ENCODE data around the gene STIP1. TPM values are rescaled to one million over a fixed set of nuclear protein-coding genes. Genes with fewer than 3 reads are reported as not detected.
A peak's percentile ranks its signal among the peaks of the same experiment; 100 is the strongest.

The STIP1 gene
- total and polyA plus RNA-seq, 2 of the 4 experiments (the other 2 are of a cell fraction) = 201 to 489 TPM

DNA sequence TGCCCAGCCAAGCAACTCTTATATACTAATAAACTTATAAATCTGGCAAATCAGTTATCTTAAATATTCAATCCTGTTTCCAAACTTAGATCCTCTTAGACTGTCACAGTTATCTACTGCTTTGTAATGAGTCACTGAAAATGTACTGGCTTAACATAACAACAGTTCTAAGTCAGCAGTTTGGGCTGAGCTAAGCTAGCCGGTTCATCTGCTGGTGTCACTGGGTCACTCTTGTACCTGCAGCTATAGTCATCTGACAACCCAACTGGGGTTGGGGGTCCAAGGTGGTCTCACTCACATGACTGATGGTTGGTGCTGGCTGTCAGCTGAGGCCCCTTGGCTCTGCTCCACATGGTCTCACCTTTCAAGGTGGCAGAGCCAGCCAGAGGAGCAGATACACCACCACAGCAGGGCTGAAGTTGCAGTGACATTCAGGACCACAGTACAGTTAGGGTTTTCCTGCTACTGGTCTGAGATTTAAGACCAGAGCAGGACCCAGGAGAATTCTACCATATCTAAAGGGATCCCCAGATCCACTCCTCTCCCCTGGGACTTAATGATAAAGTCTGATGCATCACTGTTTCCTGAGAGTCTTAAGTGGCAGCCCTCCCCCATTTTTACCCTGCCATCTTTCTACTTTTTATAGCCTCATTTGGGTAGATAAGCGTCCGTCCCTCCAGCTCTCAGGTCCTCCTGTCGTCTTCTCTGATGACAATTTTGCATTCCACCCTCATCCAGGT, 12.2 kb upstream of the STIP1 start:
- Histone ChIP-seq H3K79me1 (ENCODE audit: low read depth in 1 of 2, low read length in 2 of 2) (peaks cover 0 to 6% of the 10 kb centered on the region in 2 experiments; a peak in 1 of 4 replicates), H2AFZ (replicated peaks; ENCODE audit: low read length, poor library complexity) (no peak overlapping the region), H4K20me1 (ENCODE audit: insufficient read depth, low read length) (no peaks in the 10 kb centered on the region), H4K91ac (ENCODE audit: insufficient read depth, low read depth, low read length) (no peak overlapping the region), H2BK120ac (ENCODE audit: low read depth, low read length) (no peak overlapping the region), H2BK5ac (ENCODE audit: low read depth, low read length, poor library complexity, severe bottlenecking) (no peak overlapping the region), H3K27me3 (ENCODE audit: control insufficient read depth, insufficient read depth, low read length) (no peaks in the 10 kb centered on the region), H3K4me2 (ENCODE audit: low read depth, low read length) (no peak overlapping the region), H3K23ac (ENCODE audit: low read depth, low read length) (no peak overlapping the region), H4K8ac (ENCODE audit: low read depth in 2 of 2, low read length in 2 of 2) (no peak overlapping the region), H3K9me3 (ENCODE audit: control insufficient read depth, insufficient read depth, low read length) (peaks cover 5% of the 10 kb centered on the region), H2BK15ac (ENCODE audit: low read depth, low read length) (no peak overlapping the region), H3K4me1 (ENCODE audit: control insufficient read depth, insufficient read depth, low read length) (no peaks in the 10 kb centered on the region), H2AK5ac (ENCODE audit: low read depth, low read length) (no peak overlapping the region), H2AK9ac (replicated peaks; ENCODE audit: low read depth, low read length, poor library complexity) (no peak overlapping the region), H3K4ac (ENCODE audit: low read depth, low read length) (no peak overlapping the region), H3K4me3 (ENCODE audit: insufficient read depth, low read depth, low read length) (no peak overlapping the region), H4K5ac (ENCODE audit: low read depth, low read length) (no peak overlapping the region), H3K36me3 (ENCODE audit: control insufficient read depth, insufficient read depth, low read length) (no peaks in the 10 kb centered on the region), H3K56ac (ENCODE audit: extremely low read depth, insufficient read depth, low read length) (no peak overlapping the region), H3K14ac (replicated peaks; ENCODE audit: low read depth, low read length) (no peak overlapping the region), H3K18ac (ENCODE audit: low read depth, low read length) (no peak overlapping the region), H3K27ac (ENCODE audit: insufficient read depth, low read length) (no peak overlapping the region), H3K9me1 (ENCODE audit: insufficient read depth, low read length) (0 out of 2 replicates have a peak, but pooled peaks cover 2% of the 10 kb centered on the region), H2BK20ac (ENCODE audit: low read depth, low read length) (no peak overlapping the region), H3K9ac (ENCODE audit: low read depth, low read length) (no peak overlapping the region)
- ATAC-seq (ENCODE audit: low read depth) = peak; percentile 49
- intact Hi-C loops (cut with micrococcal nuclease) = no loop called here
- ChIA-PET CTCF (no interaction called here), POLR2A (ENCODE audit: unreplicated experiment) (no interaction called here)
- WGBS, 2 experiments (ENCODE audit: extremely low coverage in 2 of 2, insufficient read length in 1 of 2) = 100% methylated on average over 2 of the region's 4 CpGs; no CpG with 5 or more reads in 1 of the 2 experiments
- no TSS peak for BruUV-seq (replicated peaks)
- DNase-seq = peak; percentile 45
- in situ Hi-C loops (cut with MboI; ENCODE audit: low sequenced_read_pairs) = no loop called here
- peak; percentile 52 for TF ChIP-seq MAFK (IDR thresholded peaks at IDR 0.05; ENCODE audit: low read depth, low read length)
- no peak for TF ChIP-seq FOS (IDR thresholded peaks at IDR 0.05; ENCODE audit: low read depth, low read length)
- dilution Hi-C loops (cut with HindIII; ENCODE audit: low sequenced_read_pairs, unreplicated experiment) = no loop called here
